ENCODE results near the gene EYA2. TPM values are rescaled to one million over a fixed set of nuclear protein-coding genes. Genes with fewer than 3 reads are reported as not detected.

Gene EYA2
- total and polyA plus RNA-seq, 4 donors = 0.17 to 0.54 (median 0.23) TPM; not detected in 1

- peaks cover 0 to 4% (median under 1%) of the 10 kb centered on the region in 4 donors for H3K27me3 ChIP-seq (ENCODE audit: control insufficient read depth in 4 of 4, insufficient read depth in 4 of 4, low read length in 3 of 4)
- H3K9ac ChIP-seq (ENCODE audit: low read depth in 1 of 2, low read length in 2 of 2) = no peak overlapping the region
- TF ChIP-seq HNF4A (conservative IDR thresholded peaks at IDR 0.05) (no peak), HNF4G (IDR thresholded peaks at IDR 0.05) (no peak), GABPA (IDR thresholded peaks at IDR 0.05 in 1 of 2, conservative IDR thresholded peaks at IDR 0.05 in 1 of 2) (no peak), TAF1 (conservative IDR thresholded peaks at IDR 0.05) (no peak), RAD21 (IDR thresholded peaks at IDR 0.05) (no peak), MAX (IDR thresholded peaks at IDR 0.05) (no peak), JUND (IDR thresholded peaks at IDR 0.05) (no peak), ZBTB33 (IDR thresholded peaks at IDR 0.05) (no peak), FOXA1 (IDR thresholded peaks at IDR 0.05) (no peak), REST (IDR thresholded peaks at IDR 0.05) (no peak), YY1 (IDR thresholded peaks at IDR 0.05) (no peak), EGR1 (IDR thresholded peaks at IDR 0.05; ENCODE audit: low read depth in 2 of 2) (no peak)
- DNase-seq (ENCODE audit: low spot score) = no peak
- no peaks in the 10 kb centered on the region for H3K9me3 ChIP-seq (ENCODE audit: control insufficient read depth in 4 of 4, low read length in 3 of 4)
- no peak overlapping the region for H3K27ac ChIP-seq (ENCODE audit: low read depth in 1 of 2, low read length in 2 of 2)
- H3K4me1 ChIP-seq (ENCODE audit: control insufficient read depth in 4 of 4, insufficient read depth in 4 of 4, low read length in 3 of 4) = no peaks in the 10 kb centered on the region
- no peak overlapping the region for H3K4me3 ChIP-seq (ENCODE audit: low read depth in 1 of 3, low read length in 3 of 3)
- H3K36me3 ChIP-seq (ENCODE audit: control insufficient read depth in 4 of 4, insufficient read depth in 3 of 4, low read depth in 1 of 4, low read length in 3 of 4) = no peaks in the 10 kb centered on the region
- 79% methylated on average over 6 of the region's 6 CpGs for WGBS
Measured at GRCh38 chr20:47054945-47055344, 160.3 kb downstream of the EYA2 start.

GRCh38 chr20:47055699-47056369, 161.2 kb downstream of the EYA2 start:
- Histone ChIP-seq H3K9me3 (ENCODE audit: control insufficient read depth in 4 of 4, low read length in 3 of 4) (no peaks in the 10 kb centered on the region), H3K4me3 (ENCODE audit: low read depth in 1 of 3, low read length in 3 of 3) (no peak overlapping the region), H3K4me1 (ENCODE audit: control insufficient read depth in 4 of 4, insufficient read depth in 4 of 4, low read length in 3 of 4) (no peaks in the 10 kb centered on the region), H3K9ac (ENCODE audit: low read depth in 1 of 2, low read length in 2 of 2) (no peak overlapping the region), H3K27me3 (ENCODE audit: control insufficient read depth in 4 of 4, insufficient read depth in 4 of 4, low read length in 3 of 4) (peaks cover 0 to 2% (median under 1%) of the 10 kb centered on the region in 4 donors), H3K27ac (ENCODE audit: low read depth in 1 of 2, low read length in 2 of 2) (no peak overlapping the region), H3K36me3 (ENCODE audit: control insufficient read depth in 4 of 4, insufficient read depth in 3 of 4, low read depth in 1 of 4, low read length in 3 of 4) (no peaks in the 10 kb centered on the region)
- 64% methylated on average over 13 of the region's 13 CpGs for WGBS
- no peak for DNase-seq (ENCODE audit: low spot score)
- no peak for TF ChIP-seq REST (IDR thresholded peaks at IDR 0.05)
- TF ChIP-seq EGR1 (IDR thresholded peaks at IDR 0.05; ENCODE audit: low read depth in 2 of 2) = no peak
- TF ChIP-seq ZBTB33 (IDR thresholded peaks at IDR 0.05) = no peak
- TF ChIP-seq RXRA (IDR thresholded peaks at IDR 0.05) = no peak
- TF ChIP-seq YY1 (IDR thresholded peaks at IDR 0.05) = no peak
- no peak for TF ChIP-seq ATF3 (IDR thresholded peaks at IDR 0.05)
- TF ChIP-seq TAF1 (conservative IDR thresholded peaks at IDR 0.05) = no peak
- TF ChIP-seq HNF4G (IDR thresholded peaks at IDR 0.05) = no peak
- TF ChIP-seq SP1 (IDR thresholded peaks at IDR 0.05) = no peak
- no peak for TF ChIP-seq FOXA2 (IDR thresholded peaks at IDR 0.05)
- no peak for TF ChIP-seq HNF4A (conservative IDR thresholded peaks at IDR 0.05)
- TF ChIP-seq JUND (IDR thresholded peaks at IDR 0.05) = no peak
- no peak for TF ChIP-seq RAD21 (IDR thresholded peaks at IDR 0.05)
- TF ChIP-seq NR2F2 (IDR thresholded peaks at IDR 0.05) = no peak
